ENCODE results near the gene CNOT11. TPM values are rescaled to one million over a fixed set of nuclear protein-coding genes. Genes with fewer than 3 reads are reported as not detected.
"Not testable (repeated sequence)": the region's sequence is repeated elsewhere in the genome, so short reads cannot be mapped to it uniquely, and the experiment has no call there.

The CNOT11 gene
- total and polyA plus RNA-seq, 5 donors from 2014 or later = 63.8 to 76.2 (median 69.0) TPM

- no peak overlapping the region for H3K27ac Mint-ChIP-seq
- peaks cover 14% of the 10 kb centered on the region for H3K36me3 Mint-ChIP-seq
- Histone ChIP-seq H3K27me3 (ENCODE audit: control insufficient read depth, insufficient read depth, low read length) (no peaks in the 10 kb centered on the region), H3K4me3 (ENCODE audit: low read depth, low read length) (no peak overlapping the region), H3K4me1 (ENCODE audit: control insufficient read depth, insufficient read depth, low read length, poor library complexity, severe bottlenecking) (no peaks in the 10 kb centered on the region), H3K9me3 (ENCODE audit: control insufficient read depth in 2 of 2, low read length in 2 of 2) (no peaks in the 10 kb centered on the region), H3K36me3 (ENCODE audit: control insufficient read depth, insufficient read depth, low read length) (no peaks in the 10 kb centered on the region), H3K27ac (ENCODE audit: insufficient read depth, low read length, poor library complexity, severe bottlenecking) (no peak overlapping the region)
- no peak for ATAC-seq (ENCODE audit: low read depth in 2 of 2)
- DNase-seq = no peak
- H3K9me3 Mint-ChIP-seq = peaks cover 0 to 2% (median 0%) of the 10 kb centered on the region in 7 donors
- H3K4me1 Mint-ChIP-seq = no peaks in the 10 kb centered on the region
- H3K4me3 Mint-ChIP-seq = no peak overlapping the region
- H3K27me3 Mint-ChIP-seq = no peaks in the 10 kb centered on the region
These were observed 22.1 kb upstream of the CNOT11 start for GRCh38 chr2:101230541-101231001.

- DNase-seq (no peak), ATAC-seq (ENCODE audit: low read depth in 2 of 2) (no peak)
- Mint-ChIP-seq H3K27me3 (no peaks in the 10 kb centered on the region), H3K36me3 (peaks cover 14% of the 10 kb centered on the region), H3K27ac (no peak overlapping the region), H3K4me1 (no peaks in the 10 kb centered on the region), H3K9me3 (peaks cover 0 to 2% (median 0%) of the 10 kb centered on the region in 7 donors), H3K4me3 (no peak overlapping the region)
- no peaks in the 10 kb centered on the region for H3K27me3 ChIP-seq (ENCODE audit: control insufficient read depth, insufficient read depth, low read length)
- H3K4me1 ChIP-seq (ENCODE audit: control insufficient read depth, insufficient read depth, low read length, poor library complexity, severe bottlenecking) = no peaks in the 10 kb centered on the region
- H3K27ac ChIP-seq (ENCODE audit: insufficient read depth, low read length, poor library complexity, severe bottlenecking) = no peak overlapping the region
- H3K36me3 ChIP-seq (ENCODE audit: control insufficient read depth, insufficient read depth, low read length) = no peaks in the 10 kb centered on the region
- no peak overlapping the region for H3K4me3 ChIP-seq (ENCODE audit: low read depth, low read length)
- H3K9me3 ChIP-seq (ENCODE audit: control insufficient read depth in 2 of 2, low read length in 2 of 2) = no peaks in the 10 kb centered on the region
These were observed 21.4 kb upstream of the CNOT11 start for GRCh38 chr2:101231240-101231639.

GRCh38 chr2:101231937-101232730, 20.6 kb upstream of the CNOT11 start:
- DNase-seq = no peak
- Histone ChIP-seq H3K27ac (ENCODE audit: insufficient read depth, low read length, poor library complexity, severe bottlenecking) (no peak overlapping the region), H3K36me3 (ENCODE audit: control insufficient read depth, insufficient read depth, low read length) (no peaks in the 10 kb centered on the region), H3K27me3 (ENCODE audit: control insufficient read depth, insufficient read depth, low read length) (no peaks in the 10 kb centered on the region), H3K4me1 (ENCODE audit: control insufficient read depth, insufficient read depth, low read length, poor library complexity, severe bottlenecking) (no peaks in the 10 kb centered on the region), H3K9me3 (ENCODE audit: control insufficient read depth in 2 of 2, low read length in 2 of 2) (no peaks in the 10 kb centered on the region), H3K4me3 (ENCODE audit: low read depth, low read length) (no peak overlapping the region)
- no peak overlapping the region for H3K4me3 Mint-ChIP-seq
- H3K4me1 Mint-ChIP-seq = no peaks in the 10 kb centered on the region
- no peaks in the 10 kb centered on the region for H3K27me3 Mint-ChIP-seq
- ATAC-seq (ENCODE audit: low read depth in 2 of 2) = no peak
- no peak overlapping the region for H3K27ac Mint-ChIP-seq
- peaks cover 11% of the 10 kb centered on the region for H3K36me3 Mint-ChIP-seq
- peaks cover 0 to 2% (median 0%) of the 10 kb centered on the region in 7 donors for H3K9me3 Mint-ChIP-seq

- ATAC-seq (ENCODE audit: low read depth in 2 of 2) (no peak), DNase-seq (no peak)
- Histone ChIP-seq H3K36me3 (ENCODE audit: control insufficient read depth, insufficient read depth, low read length) (no peaks in the 10 kb centered on the region), H3K27ac (ENCODE audit: insufficient read depth, low read length, poor library complexity, severe bottlenecking) (no peak overlapping the region), H3K27me3 (ENCODE audit: control insufficient read depth, insufficient read depth, low read length) (no peaks in the 10 kb centered on the region), H3K4me3 (ENCODE audit: low read depth, low read length) (no peak overlapping the region), H3K4me1 (ENCODE audit: control insufficient read depth, insufficient read depth, low read length, poor library complexity, severe bottlenecking) (no peaks in the 10 kb centered on the region), H3K9me3 (ENCODE audit: control insufficient read depth in 2 of 2, low read length in 2 of 2) (no peaks in the 10 kb centered on the region)
- peaks cover 0 to 2% (median 0%) of the 10 kb centered on the region in 7 donors for H3K9me3 Mint-ChIP-seq
- no peaks in the 10 kb centered on the region for H3K4me1 Mint-ChIP-seq
- H3K4me3 Mint-ChIP-seq = no peak overlapping the region
- H3K27ac Mint-ChIP-seq = no peak overlapping the region
- peaks cover 10% of the 10 kb centered on the region for H3K36me3 Mint-ChIP-seq
- H3K27me3 Mint-ChIP-seq = no peaks in the 10 kb centered on the region
These were observed 19.9 kb upstream of the CNOT11 start for GRCh38 chr2:101232770-101233169.

- Mint-ChIP-seq H3K4me1 (no peaks in the 10 kb centered on the region), H3K27ac (no peak overlapping the region), H3K4me3 (no peak overlapping the region), H3K27me3 (no peaks in the 10 kb centered on the region), H3K36me3 (peaks cover 13% of the 10 kb centered on the region), H3K9me3 (no peaks in the 10 kb centered on the region)
- no peak for DNase-seq
- Histone ChIP-seq H3K9me3 (ENCODE audit: control insufficient read depth in 2 of 2, low read length in 2 of 2) (no peaks in the 10 kb centered on the region), H3K4me1 (ENCODE audit: control insufficient read depth, insufficient read depth, low read length, poor library complexity, severe bottlenecking) (no peaks in the 10 kb centered on the region), H3K27ac (ENCODE audit: insufficient read depth, low read length, poor library complexity, severe bottlenecking) (no peak overlapping the region), H3K4me3 (ENCODE audit: low read depth, low read length) (no peak overlapping the region), H3K27me3 (ENCODE audit: control insufficient read depth, insufficient read depth, low read length) (no peaks in the 10 kb centered on the region), H3K36me3 (ENCODE audit: control insufficient read depth, insufficient read depth, low read length) (no peaks in the 10 kb centered on the region)
- ATAC-seq (ENCODE audit: low read depth in 2 of 2) = no peak
These were observed 18.3 kb upstream of the CNOT11 start for GRCh38 chr2:101234169-101234938.

- not testable (repeated sequence) for H3K4me1 ChIP-seq (ENCODE audit: control insufficient read depth, insufficient read depth, low read length, poor library complexity, severe bottlenecking); H3K4me3 ChIP-seq (ENCODE audit: low read depth, low read length); H3K27ac ChIP-seq (ENCODE audit: insufficient read depth, low read length, poor library complexity, severe bottlenecking); DNase-seq; H3K36me3 ChIP-seq (ENCODE audit: control insufficient read depth, insufficient read depth, low read length); H3K4me3 Mint-ChIP-seq; H3K27me3 Mint-ChIP-seq; H3K27ac Mint-ChIP-seq; H3K4me1 Mint-ChIP-seq; ATAC-seq (ENCODE audit: low read depth in 2 of 2); H3K9me3 ChIP-seq (ENCODE audit: control insufficient read depth in 2 of 2, low read length in 2 of 2); H3K9me3 Mint-ChIP-seq; H3K27me3 ChIP-seq (ENCODE audit: control insufficient read depth, insufficient read depth, low read length)
- peaks cover 13% of the 10 kb centered on the region for H3K36me3 Mint-ChIP-seq
These were observed 16.7 kb upstream of the CNOT11 start for GRCh38 chr2:101235956-101236355.

- not testable (repeated sequence) for H3K9me3 ChIP-seq (ENCODE audit: control insufficient read depth in 2 of 2, low read length in 2 of 2); H3K4me3 ChIP-seq (ENCODE audit: low read depth, low read length); ATAC-seq (ENCODE audit: low read depth in 2 of 2); DNase-seq; H3K4me1 ChIP-seq (ENCODE audit: control insufficient read depth, insufficient read depth, low read length, poor library complexity, severe bottlenecking); H3K36me3 ChIP-seq (ENCODE audit: control insufficient read depth, insufficient read depth, low read length); H3K4me3 Mint-ChIP-seq; H3K27me3 Mint-ChIP-seq; H3K9me3 Mint-ChIP-seq; H3K27ac ChIP-seq (ENCODE audit: insufficient read depth, low read length, poor library complexity, severe bottlenecking); H3K27ac Mint-ChIP-seq; H3K36me3 Mint-ChIP-seq; H3K27me3 ChIP-seq (ENCODE audit: control insufficient read depth, insufficient read depth, low read length)
- peaks cover 4 to 11% (median 6%) of the 10 kb centered on the region in 4 donors for H3K4me1 Mint-ChIP-seq
These were observed 14.7 kb upstream of the CNOT11 start for GRCh38 chr2:101237944-101238343.

Measured in CD4-positive, CD25-positive, alpha-beta regulatory T cell (primary cell).